HepG2 (cell line): ENCODE measurements around the gene DTNB. TPM values are rescaled to one million over a fixed set of nuclear protein-coding genes. Genes with fewer than 3 reads are reported as not detected.

ENCODE experiments used
- ATAC-seq: fragments of 200-7000 bp; cut with Tn5 transposase; 3 replicates; pipeline ENCODE4 v1.9.1; 2020; ENCODE audit warnings: mild to moderate bottlenecking, moderate library complexity
- BruUV-seq: library from RNA; stranded (reverse); fragments of 400-500 nt; replicated peaks from 2 replicates; lab custom pipeline; 2021; lab: Mats Ljungman, UMichigan
- CTCF ChIA-PET: fragments of 300-600 bp; formaldehyde crosslinking; extraction: SDS; loops from one replicate; lab custom pipeline; 2021; ENCODE audit warnings: low total read pairs, inconsistent platforms, low intra/inter-chr PET ratio; lab: Yijun Ruan, JAX
- POLR2A ChIA-PET: fragments of 350-600 bp; sonication (Branson Sonifier 250); formaldehyde crosslinking; loops from one replicate; lab custom pipeline; 2020; ENCODE audit warnings: antibody characterized with exemption, inconsistent platforms; lab: Yijun Ruan, JAX
- DNase-seq: peaks from one replicate; pipeline ENCODE4 v3.0.0-alpha.2; 2015; ENCODE audit warnings: low spot score
- FAIRE-seq: peaks from 3 replicates; lab custom pipeline; 2011; peaks lifted over from hg19 to GRCh38; lab: Jason Lieb, UNC
- H2AFZ ChIP-seq: one replicate; pipeline ENCODE4 v1.6.1; 2011; ENCODE audit warnings: low read length, inconsistent platforms
- H3K27ac ChIP-seq: fragments of 300-600 bp; 3 replicates; pipeline ENCODE4 v1.8.0; 2011; ENCODE audit warnings: mixed run types, mild to moderate bottlenecking, mixed read lengths, low read length, inconsistent platforms; ENCODE audit not compliant: insufficient read depth; ENCODE audit errors: extremely low read length
- H3K27me3 ChIP-seq, 2 experiments: fragments of 200-600 bp in 1 of 2; 2 replicates in 1 of 2; 3 replicates in 1 of 2; pipeline versions ENCODE4 v1.6.0 to v1.8.0; 2011; ENCODE audit warnings: low read length in 2 of 2, mild to moderate bottlenecking in 2 of 2, moderate library complexity in 2 of 2, inconsistent platforms in 1 of 2; ENCODE audit not compliant: insufficient read depth in 2 of 2, control insufficient read depth in 1 of 2
- H3K36me3 ChIP-seq, 2 experiments: fragments of 200-600 bp in 1 of 2; replicated peaks in 1 of 2; 2 replicates in 1 of 2; 3 replicates in 1 of 2; pipeline versions ENCODE4 v1.5.1 to v1.8.0; 2011; ENCODE audit warnings: low read length in 2 of 2, inconsistent platforms in 1 of 2; ENCODE audit not compliant: insufficient read depth in 2 of 2, control insufficient read depth in 1 of 2
- H3K4me1 ChIP-seq: 2 replicates; pipeline ENCODE4 v1.5.1; 2012; ENCODE audit warnings: low read length, inconsistent platforms; ENCODE audit not compliant: insufficient read depth
- H3K4me2 ChIP-seq: 2 replicates; pipeline ENCODE4 v1.6.0; 2011; ENCODE audit warnings: low read depth, low read length, inconsistent platforms
- H3K4me3 ChIP-seq, 3 experiments: fragments of 200-600 bp in 1 of 3; sonication (generic), shearing (Covaris generic) in 1 of 3; replicated peaks in 1 of 3; 2 replicates each; pipeline ENCODE4 v1.5.1; 2011 to 2016; ENCODE audit warnings: low read length in 3 of 3, inconsistent platforms in 2 of 3, low read depth in 2 of 3, mild to moderate bottlenecking in 2 of 3, control low read depth in 1 of 3, mixed read lengths in 1 of 3; ENCODE audit not compliant: insufficient read depth in 1 of 3
- H3K79me2 ChIP-seq: one replicate; pipeline ENCODE4 v1.6.1; 2011; ENCODE audit warnings: low read length, inconsistent platforms; ENCODE audit not compliant: insufficient read depth
- H3K9ac ChIP-seq: 2 replicates; pipeline ENCODE4 v1.6.0; 2011; ENCODE audit warnings: mild to moderate bottlenecking, low read depth, low read length, inconsistent platforms; ENCODE audit not compliant: insufficient read depth
- H3K9me3 ChIP-seq: 2 replicates; pipeline ENCODE4 v1.5.1; 2012; ENCODE audit warnings: mild to moderate bottlenecking, low read length
- H4K20me1 ChIP-seq: 2 replicates; pipeline ENCODE4 v1.6.0; 2011; ENCODE audit warnings: inconsistent platforms, mild to moderate bottlenecking, low read length, moderate library complexity; ENCODE audit not compliant: insufficient read depth
- AKAP8 ChIP-seq: sonication (generic); formaldehyde crosslinking; IDR thresholded peaks from 2 replicates; pipeline ENCODE4 v1.5.1; 2020; ENCODE audit warnings: mild to moderate bottlenecking, missing genetic modification reagents
- NFYB ChIP-seq: sonication (generic); formaldehyde crosslinking; IDR thresholded peaks from 2 replicates; pipeline ENCODE4 v1.4.0; 2020; ENCODE audit warnings: missing genetic modification reagents
- ZFP82 ChIP-seq: sonication (generic); formaldehyde crosslinking; IDR thresholded peaks from 2 replicates; pipeline ENCODE4 v1.5.1; 2020; ENCODE audit warnings: mild to moderate bottlenecking, missing genetic modification reagents, borderline replicate concordance
- ZFYVE20 ChIP-seq: sonication (generic); formaldehyde crosslinking; IDR thresholded peaks from 2 replicates; pipeline ENCODE4 v1.8.0; 2023; ENCODE audit warnings: low read depth, mild to moderate bottlenecking, moderate library complexity, missing genetic modification reagents, borderline replicate concordance
- ZSCAN29 ChIP-seq: sonication (generic); formaldehyde crosslinking; conservative IDR thresholded peaks from 2 replicates; pipeline ENCODE4 v1.4.0; 2020; ENCODE audit warnings: mild to moderate bottlenecking, missing genetic modification reagents
- WGBS: methylation state at CpG from one replicate; pipeline ENCODE4 v1.1.6; 2017; ENCODE audit warnings: low lambda C conversion rate; 5-methylcytosine and 5-hydroxymethylcytosine counted together
- in situ Hi-C: cut with HindIII; loops from 2 replicates; pipeline ENCODE4 v1.10.0; 2017; ENCODE audit warnings: low pct_unique_long_range_greater_than_20kb; ENCODE audit not compliant: extremely low pct_ligation_motif_present
- intact Hi-C: fragments of 100-400 bp; cut with micrococcal nuclease; formaldehyde crosslinking; loops from one replicate; pipeline ENCODE4 v1.10.0; 2022; ENCODE audit not compliant: unreplicated experiment
- polyA plus RNA-seq, 8 experiments: library from polyadenylated mRNA; depleted of rRNA in 3 of 8; stranded (reverse) in 7 of 8; unstranded in 1 of 8; fragments of >200 nt; fragmentation: Illumina TruSeq in 4 of 8; extraction: Trizol in 4 of 8; gene quantifications; 2 replicates each; pipeline versions ENCODE4 v1.2.1 to v1.2.3, GENCODE V29; 2011 to 2016; ENCODE audit warnings: low read depth in 4 of 8, missing spikeins in 1 of 8, mixed read lengths in 1 of 8; ENCODE audit not compliant: insufficient read depth in 1 of 8
- total RNA-seq, 5 experiments: library from RNA; depleted of rRNA; stranded (reverse); fragments of >200 nt; fragmentation: Illumina TruSeq; extraction: Trizol; gene quantifications; 2 replicates each; pipeline ENCODE4 v1.2.3, GENCODE V29; 2016; ENCODE audit warnings: low read depth in 1 of 5
- TF ChIP-seq, protein P1 (sequence below): IDR thresholded peaks from 2 replicates; pipeline ENCODE4 v1.4.0; 2020; ENCODE audit warnings: mild to moderate bottlenecking, missing genetic modification reagents
- TF ChIP-seq, protein P2 (sequence below): sonication (generic); formaldehyde crosslinking; IDR thresholded peaks from 2 replicates; pipeline ENCODE4 v1.4.0; 2020; ENCODE audit warnings: missing genetic modification reagents, mild to moderate bottlenecking, borderline replicate concordance
- TF ChIP-seq, protein P3 (sequence below): sonication (generic); formaldehyde crosslinking; IDR thresholded peaks from 2 replicates; pipeline ENCODE4 v1.4.0; 2020; ENCODE audit warnings: missing genetic modification reagents

Gene DTNB
- total and polyA plus RNA-seq, 2 of the 13 experiments (the other 11 are each of a cell fraction or from before 2014, with no cell fraction given) = 14.4 to 23.9 TPM

DNA sequence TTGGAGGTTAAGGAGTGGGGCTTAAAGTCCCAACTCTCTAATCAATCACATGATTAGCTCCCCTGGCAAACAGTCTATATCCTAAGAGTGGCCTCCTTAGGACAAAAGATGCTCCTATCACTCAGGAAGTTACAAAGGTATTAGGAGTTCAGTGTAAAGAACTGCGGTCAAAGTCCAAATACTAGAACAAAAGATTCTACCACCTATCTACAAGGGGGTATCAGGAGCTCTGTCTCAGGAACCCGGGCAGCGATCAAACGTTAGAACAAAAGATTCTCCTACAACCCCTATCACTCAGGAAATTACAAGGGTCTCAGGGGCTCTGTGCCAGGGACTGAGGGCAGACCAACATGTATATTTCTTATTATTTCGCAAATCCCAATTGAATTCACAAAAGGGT lies 58.0 kb downstream of the DTNB start (continued):
- TF ChIP-seq, protein P1, sequence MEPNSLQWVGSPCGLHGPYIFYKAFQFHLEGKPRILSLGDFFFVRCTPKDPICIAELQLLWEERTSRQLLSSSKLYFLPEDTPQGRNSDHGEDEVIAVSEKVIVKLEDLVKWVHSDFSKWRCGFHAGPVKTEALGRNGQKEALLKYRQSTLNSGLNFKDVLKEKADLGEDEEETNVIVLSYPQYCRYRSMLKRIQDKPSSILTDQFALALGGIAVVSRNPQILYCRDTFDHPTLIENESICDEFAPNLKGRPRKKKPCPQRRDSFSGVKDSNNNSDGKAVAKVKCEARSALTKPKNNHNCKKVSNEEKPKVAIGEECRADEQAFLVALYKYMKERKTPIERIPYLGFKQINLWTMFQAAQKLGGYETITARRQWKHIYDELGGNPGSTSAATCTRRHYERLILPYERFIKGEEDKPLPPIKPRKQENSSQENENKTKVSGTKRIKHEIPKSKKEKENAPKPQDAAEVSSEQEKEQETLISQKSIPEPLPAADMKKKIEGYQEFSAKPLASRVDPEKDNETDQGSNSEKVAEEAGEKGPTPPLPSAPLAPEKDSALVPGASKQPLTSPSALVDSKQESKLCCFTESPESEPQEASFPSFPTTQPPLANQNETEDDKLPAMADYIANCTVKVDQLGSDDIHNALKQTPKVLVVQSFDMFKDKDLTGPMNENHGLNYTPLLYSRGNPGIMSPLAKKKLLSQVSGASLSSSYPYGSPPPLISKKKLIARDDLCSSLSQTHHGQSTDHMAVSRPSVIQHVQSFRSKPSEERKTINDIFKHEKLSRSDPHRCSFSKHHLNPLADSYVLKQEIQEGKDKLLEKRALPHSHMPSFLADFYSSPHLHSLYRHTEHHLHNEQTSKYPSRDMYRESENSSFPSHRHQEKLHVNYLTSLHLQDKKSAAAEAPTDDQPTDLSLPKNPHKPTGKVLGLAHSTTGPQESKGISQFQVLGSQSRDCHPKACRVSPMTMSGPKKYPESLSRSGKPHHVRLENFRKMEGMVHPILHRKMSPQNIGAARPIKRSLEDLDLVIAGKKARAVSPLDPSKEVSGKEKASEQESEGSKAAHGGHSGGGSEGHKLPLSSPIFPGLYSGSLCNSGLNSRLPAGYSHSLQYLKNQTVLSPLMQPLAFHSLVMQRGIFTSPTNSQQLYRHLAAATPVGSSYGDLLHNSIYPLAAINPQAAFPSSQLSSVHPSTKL (CRISPR knock-in tag) = peak; percentile 54; the same call in 1 of the 2 replicates

DNA sequence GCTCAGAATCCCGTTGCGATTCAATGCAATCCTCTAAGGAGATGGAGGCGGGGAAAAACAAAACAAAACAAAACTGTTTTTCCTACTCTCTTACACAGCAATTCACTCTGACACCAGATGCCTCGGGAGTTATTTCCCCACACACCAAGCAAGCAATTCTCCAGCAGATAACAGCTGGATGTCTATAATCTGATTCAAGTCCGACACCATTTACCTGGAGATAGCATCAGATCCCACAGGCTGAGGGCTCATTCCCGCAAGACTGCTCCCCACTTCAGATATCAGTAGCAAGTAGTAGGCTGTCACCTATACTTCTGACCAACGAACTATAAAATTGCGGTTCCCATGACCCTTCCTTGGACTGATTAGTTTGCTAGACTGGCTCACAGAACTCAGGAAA lies 58.7 kb downstream of the DTNB start:
- WGBS = 96% methylated on average over 8 of the region's 8 CpGs
- POLR2A ChIA-PET = no interaction called here
- CTCF ChIA-PET = no interaction called here
- FAIRE-seq (no peak), DNase-seq (no peak), ATAC-seq (no peak)
- Histone ChIP-seq H3K27ac (no peak overlapping the region), H3K27me3 (no peaks in the 10 kb centered on the region), H3K36me3 (no peaks in the 10 kb centered on the region), H4K20me1 (no peaks in the 10 kb centered on the region), H2AFZ (no peak overlapping the region), H3K9me3 (no peaks in the 10 kb centered on the region), H3K4me1 (peaks cover 30% of the 10 kb centered on the region), H3K4me3 (no peak overlapping the region), H3K4me2 (no peak overlapping the region), H3K79me2 (no peaks in the 10 kb centered on the region), H3K9ac (no peak overlapping the region)
- no TSS peak for BruUV-seq
- in situ Hi-C loops (no loop called here), intact Hi-C loops (no loop called here)
- TF ChIP-seq, protein P2, sequence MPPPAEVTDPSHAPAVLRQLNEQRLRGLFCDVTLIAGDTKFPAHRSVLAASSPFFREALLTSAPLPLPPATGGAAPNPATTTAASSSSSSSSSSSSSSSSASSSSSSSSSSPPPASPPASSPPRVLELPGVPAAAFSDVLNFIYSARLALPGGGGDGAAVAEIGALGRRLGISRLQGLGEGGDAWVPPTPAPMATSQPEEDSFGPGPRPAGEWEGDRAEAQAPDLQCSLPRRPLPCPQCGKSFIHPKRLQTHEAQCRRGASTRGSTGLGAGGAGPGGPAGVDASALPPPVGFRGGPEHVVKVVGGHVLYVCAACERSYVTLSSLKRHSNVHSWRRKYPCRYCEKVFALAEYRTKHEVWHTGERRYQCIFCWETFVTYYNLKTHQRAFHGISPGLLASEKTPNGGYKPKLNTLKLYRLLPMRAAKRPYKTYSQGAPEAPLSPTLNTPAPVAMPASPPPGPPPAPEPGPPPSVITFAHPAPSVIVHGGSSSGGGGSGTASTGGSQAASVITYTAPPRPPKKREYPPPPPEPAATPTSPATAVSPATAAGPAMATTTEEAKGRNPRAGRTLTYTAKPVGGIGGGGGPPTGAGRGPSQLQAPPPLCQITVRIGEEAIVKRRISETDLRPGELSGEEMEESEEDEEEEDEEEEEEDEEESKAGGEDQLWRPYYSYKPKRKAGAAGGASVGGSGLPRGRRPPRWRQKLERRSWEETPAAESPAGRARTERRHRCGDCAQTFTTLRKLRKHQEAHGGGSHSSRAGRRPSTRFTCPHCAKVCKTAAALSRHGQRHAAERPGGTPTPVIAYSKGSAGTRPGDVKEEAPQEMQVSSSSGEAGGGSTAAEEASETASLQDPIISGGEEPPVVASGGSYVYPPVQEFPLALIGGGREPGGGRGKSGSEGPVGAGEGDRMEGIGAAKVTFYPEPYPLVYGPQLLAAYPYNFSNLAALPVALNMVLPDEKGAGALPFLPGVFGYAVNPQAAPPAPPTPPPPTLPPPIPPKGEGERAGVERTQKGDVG (CRISPR knock-in tag) = no peak
- TF ChIP-seq ZFYVE20 (no peak), ZSCAN29 (CRISPR knock-in tag) (no peak), ZFP82 (no peak), NFYB (CRISPR knock-in tag) (no peak), AKAP8 (CRISPR knock-in tag) (no peak)
- TF ChIP-seq, protein P3, sequence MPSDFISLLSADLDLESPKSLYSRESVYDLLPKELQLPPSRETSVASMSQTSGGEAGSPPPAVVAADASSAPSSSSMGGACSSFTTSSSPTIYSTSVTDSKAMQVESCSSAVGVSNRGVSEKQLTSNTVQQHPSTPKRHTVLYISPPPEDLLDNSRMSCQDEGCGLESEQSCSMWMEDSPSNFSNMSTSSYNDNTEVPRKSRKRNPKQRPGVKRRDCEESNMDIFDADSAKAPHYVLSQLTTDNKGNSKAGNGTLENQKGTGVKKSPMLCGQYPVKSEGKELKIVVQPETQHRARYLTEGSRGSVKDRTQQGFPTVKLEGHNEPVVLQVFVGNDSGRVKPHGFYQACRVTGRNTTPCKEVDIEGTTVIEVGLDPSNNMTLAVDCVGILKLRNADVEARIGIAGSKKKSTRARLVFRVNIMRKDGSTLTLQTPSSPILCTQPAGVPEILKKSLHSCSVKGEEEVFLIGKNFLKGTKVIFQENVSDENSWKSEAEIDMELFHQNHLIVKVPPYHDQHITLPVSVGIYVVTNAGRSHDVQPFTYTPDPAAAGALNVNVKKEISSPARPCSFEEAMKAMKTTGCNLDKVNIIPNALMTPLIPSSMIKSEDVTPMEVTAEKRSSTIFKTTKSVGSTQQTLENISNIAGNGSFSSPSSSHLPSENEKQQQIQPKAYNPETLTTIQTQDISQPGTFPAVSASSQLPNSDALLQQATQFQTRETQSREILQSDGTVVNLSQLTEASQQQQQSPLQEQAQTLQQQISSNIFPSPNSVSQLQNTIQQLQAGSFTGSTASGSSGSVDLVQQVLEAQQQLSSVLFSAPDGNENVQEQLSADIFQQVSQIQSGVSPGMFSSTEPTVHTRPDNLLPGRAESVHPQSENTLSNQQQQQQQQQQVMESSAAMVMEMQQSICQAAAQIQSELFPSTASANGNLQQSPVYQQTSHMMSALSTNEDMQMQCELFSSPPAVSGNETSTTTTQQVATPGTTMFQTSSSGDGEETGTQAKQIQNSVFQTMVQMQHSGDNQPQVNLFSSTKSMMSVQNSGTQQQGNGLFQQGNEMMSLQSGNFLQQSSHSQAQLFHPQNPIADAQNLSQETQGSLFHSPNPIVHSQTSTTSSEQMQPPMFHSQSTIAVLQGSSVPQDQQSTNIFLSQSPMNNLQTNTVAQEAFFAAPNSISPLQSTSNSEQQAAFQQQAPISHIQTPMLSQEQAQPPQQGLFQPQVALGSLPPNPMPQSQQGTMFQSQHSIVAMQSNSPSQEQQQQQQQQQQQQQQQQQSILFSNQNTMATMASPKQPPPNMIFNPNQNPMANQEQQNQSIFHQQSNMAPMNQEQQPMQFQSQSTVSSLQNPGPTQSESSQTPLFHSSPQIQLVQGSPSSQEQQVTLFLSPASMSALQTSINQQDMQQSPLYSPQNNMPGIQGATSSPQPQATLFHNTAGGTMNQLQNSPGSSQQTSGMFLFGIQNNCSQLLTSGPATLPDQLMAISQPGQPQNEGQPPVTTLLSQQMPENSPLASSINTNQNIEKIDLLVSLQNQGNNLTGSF (CRISPR knock-in tag) = no peak
